CD1c-positive myeloid dendritic cell (primary cell): ENCODE measurements around the gene APOL3.
"Not testable (repeated sequence)": the region's sequence is repeated elsewhere in the genome, so short reads cannot be mapped to it uniquely, and the experiment has no call there.

Source experiments
- DNase-seq: peaks from one replicate; pipeline ENCODE4 v3.0.0-alpha.2; 2016; ENCODE audit errors: extremely low spot score

The APOL3 gene

DNA sequence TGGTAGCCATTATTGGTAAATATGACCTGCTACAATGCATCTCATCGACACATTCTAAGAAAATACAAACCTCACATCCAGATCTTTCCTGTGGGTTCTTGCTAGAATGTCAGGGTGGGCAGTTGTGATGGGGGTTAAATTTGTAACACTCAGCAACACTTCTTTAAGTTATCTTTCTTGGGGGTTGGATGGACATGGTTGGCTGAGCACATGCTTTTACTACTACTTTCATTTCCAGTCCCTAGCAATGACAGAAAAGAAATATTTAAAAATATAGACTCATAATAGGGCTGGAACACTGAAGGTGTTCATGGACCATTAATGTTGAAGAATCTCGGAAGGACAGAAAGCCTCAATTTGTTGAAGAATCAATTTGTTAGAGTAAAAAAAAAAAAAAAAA lies 57.6 kb downstream of the APOL3 start:
- DNase-seq: no peak

DNA sequence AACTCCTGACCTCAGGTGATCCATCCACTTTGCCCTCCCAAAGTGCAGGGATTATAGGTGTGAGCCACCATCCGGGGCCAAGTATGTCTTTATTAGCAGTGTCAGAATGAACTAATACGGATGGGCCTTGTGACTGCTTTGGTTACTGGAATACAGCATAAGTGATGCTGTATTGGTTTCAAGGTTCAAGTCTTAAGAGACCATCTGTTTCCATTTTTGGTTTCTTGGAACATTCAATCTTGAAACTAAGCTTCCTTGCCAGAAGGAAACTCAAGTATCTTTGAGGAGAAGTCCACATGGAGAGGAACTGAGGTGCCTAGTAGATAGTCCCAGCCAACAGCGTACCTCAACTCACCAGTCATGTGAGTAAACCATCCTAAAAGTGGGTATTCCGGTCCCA lies 58.8 kb downstream of the APOL3 start:
- no peak for DNase-seq

DNA sequence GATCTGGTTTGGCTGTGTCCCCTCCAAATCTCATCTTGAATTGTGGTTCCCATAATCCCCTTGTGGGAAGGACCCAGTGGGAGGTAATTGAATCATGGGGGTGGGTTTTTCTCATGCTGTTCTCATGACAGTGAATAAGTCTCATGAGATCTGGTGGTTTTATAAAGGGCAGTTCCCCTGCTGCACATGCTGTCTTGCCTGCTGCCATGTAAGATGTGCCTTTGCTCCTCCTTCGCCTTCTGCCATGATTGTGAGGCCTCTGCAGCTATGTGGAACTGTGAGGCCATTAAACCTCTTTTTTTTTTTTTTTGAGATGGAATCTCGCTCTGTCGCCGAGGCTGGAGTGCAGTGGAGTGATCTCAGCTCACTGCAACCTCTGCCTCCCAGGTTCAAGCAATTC lies 59.6 kb downstream of the APOL3 start:
- DNase-seq: not testable (repeated sequence)

DNA sequence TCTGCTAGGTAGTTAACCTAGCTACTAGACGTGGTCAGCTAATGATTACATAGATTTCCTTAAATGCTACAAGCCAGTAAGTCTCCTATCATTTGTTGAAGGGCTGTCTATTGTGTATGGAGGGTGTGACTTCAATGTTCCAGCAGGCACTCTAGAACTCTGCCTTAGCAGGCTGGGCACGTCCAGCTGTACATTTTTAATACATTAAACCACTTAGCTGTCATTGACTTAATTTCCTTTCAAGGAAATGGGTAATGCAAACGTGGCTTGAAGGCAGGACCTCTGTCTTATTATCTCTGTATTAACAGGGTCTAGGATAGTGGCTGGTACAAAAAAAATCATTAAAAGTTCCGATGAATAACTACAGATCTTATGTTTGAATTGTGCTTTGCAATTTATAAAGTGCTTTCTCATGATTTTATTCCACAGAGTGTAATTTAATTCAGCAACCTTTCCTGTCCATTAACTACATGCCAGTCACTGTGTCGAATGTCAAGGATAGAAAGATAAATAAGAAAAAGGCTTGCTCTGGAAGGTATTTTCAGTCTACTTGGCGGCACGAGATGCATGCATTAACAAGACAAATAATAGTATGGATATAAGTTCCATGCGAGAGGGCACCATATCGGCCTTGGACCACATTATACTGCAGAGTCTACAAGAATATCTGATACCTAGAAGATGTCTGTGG lies 60.3 kb downstream of the APOL3 start:
- DNase-seq: no peak

DNA sequence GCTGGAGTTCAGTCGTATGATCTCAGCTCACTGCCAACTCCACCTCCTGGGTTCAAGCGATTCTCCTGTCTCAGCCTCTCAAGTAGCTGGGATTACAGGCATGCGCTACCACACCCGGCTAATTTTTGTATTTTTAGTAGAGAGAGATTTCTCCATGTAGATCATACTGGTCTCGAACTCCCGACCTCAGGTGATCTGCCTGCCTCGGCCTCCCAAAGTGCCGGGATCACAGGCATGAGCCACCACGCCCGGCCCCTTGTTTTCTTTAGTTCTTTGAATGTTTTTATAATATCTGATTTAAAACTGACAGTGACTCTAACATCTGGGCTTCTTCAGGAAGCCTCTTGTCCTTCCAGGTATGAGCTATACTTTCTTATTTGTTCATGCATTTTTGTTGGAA lies 61.0 kb downstream of the APOL3 start:
- not testable (repeated sequence) for DNase-seq

DNA sequence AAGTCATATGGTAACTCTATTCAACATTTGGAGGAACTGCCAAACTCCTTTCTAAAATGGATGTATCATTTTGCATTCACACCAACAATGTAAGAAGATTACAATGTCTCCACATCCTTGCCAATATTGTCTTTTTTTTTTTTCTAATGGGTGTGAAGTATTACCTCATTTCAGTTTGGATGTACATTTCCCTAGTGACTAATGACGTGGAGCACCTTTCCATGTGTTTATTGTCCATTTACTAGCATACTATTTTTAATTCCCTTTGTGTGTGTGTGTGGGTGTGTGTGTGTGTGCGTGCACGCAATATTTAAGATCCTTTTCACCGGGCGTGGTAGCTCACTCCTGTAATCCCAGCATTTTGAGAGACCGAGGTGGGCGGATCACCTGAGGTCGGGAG lies 62.7 kb downstream of the APOL3 start:
- no peak for DNase-seq

DNA sequence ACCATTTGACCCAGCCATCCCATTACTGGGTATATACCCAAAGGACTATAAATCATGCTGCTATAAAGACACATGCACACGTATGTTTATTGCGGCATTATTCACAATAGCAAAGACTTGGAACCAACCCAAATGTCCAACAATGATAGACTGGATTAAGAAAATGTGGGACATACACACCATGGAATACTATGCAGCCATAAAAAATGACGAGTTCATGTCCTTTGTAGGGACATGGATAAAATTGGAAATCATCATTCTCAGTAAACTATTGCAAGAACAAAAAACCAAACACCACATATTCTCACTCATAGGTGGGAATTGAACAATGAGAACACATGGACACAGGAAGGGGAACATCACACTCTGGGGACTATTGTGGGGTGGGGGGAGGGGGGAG lies 69.8 kb downstream of the APOL3 start:
- not testable (repeated sequence) for DNase-seq
